ENCODE results near the gene WDFY2.

WDFY2 gene

DNA sequence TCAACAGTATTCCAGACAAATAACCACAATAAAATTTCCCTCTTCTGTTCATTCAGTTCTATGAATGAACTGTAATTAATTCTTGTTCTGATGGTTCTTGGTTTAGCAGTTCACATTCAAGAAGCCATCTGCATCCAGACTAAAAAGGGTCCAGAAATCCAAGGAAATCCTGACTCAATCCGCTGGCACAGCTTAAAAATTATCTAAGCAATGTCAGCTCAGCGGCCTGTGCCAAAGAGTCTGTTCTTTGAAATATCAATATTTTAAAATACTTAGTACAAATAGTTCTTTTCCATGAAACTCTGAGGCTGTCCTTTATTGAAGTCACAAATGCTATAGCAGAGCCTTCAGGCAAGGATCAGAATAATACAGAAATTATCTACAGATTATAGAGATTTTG is 162.5 kb downstream of the WDFY2 start:
- DNase-seq: no peak

DNA sequence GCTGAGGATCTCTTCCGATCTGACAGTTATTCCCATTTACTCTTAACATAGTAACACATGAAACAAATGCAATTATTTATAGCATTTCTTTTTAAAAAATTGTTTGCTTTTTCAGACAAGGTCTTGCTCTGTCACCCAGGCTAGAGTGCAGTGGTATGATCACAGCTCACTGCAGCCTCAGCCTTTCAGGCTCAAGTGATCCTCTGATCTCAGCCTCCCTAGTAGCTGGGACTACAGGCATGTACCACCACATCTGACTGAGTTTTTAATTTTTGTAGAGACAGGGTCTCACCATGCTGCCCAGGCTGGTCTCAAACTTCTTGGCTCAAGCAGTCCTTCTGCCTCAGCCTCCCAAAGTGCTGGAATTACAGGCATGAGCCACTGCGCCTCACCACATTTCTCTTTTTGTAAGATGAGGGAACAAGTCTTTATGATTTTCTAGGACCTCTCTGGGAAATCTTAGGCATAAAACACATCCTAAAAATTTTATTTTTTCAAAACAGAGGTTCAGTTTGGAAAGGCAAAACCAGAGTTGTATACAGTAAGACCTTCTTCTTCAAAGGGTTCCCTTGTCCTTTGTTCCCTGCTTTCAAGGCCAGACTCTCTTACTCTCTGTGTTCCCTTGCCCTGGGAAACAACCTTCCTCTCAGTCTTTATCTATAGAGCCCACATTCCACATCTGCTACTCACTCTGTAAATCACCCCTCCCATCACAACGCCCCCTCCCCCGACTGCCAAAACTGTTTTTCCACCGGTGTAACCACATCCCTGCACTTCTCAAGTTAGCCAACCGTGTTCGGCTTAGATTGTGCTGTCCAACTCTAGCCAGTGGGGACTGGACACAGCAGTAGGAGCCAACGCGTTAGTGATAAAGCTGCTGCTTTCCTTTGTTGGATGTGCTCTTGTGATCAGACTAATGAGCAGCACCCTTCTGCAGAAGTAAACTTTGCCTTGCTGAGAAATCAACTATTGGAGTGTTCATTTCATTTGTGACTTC is 163.5 kb downstream of the WDFY2 start:
- DNase-seq: no peak

DNA sequence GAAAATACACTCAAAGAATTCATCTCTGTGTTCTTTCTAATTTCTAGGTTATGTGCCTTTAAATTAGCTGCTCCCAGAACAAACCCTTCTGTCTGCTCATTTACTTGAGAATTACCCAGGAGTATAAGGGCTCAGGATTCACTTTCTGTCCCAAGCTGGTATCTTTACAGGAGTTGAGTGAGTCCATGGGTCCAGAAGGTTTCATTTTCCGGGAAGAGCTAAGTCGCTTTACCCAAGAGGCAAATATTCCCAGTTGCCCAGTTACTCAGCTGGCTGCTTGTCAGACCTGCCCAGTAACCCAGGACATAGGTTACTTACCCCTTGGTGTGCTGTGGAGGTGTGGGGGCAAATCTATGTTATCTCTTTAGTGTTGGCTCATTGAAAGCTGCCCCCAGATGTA is 172.4 kb downstream of the WDFY2 start:
- no peak for DNase-seq

DNA sequence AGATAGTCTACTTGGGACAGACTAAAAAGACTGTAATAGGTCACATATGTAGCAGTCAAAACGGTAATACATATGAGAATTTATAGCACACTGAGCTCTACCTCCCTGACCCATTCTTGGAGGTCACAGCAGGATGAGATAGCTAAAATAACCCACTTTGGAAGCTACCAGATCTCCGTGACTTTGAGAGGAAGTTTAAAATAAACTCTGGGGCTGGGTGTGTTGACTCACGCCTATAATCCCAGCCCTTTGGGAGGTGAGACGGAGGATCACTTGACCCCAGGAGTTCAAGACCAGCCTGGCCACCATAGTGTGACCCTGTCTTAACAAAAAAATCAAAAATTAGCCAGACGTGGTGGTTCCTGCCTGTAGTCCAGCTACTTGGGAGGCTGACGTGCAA is 174.4 kb downstream of the WDFY2 start:
- DNase-seq: no peak

DNA sequence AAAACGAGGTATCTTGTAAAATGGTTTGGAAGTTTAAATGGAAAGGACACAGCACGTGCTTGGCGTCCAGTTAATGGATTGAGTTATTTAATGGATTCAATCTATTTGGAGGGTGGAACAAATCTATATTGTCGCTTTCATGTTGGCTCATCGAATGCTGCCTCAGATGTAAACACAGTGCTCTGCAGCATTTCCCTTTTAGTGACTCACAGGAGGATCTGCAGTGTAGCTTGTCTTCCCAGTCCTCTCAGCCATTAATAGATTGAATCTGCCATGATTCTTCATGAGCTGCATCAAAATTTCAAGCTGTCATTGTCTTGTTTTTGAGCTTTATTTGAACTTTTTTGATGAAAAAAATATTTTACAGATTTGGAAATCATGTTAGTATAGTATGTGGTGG is 175.0 kb downstream of the WDFY2 start:
- DNase-seq: no peak

DNA sequence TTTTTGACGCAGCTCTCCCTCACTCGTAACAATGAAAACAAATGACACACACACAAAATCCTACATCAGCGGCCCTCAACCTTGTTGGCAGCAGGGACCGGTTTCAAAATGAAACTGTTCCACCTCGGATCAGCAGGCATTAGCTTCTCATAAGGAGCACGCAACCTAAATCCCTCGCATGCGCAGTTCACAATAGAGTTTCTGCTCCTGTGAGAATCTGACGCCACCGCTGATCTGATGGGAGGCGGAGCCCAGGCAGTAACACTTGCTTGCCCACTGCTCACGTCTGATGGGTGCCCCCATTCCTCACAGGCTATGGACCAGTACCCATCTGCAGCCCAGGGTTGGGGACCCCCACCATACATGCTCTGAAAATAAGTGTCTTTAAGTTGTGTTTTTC is 176.3 kb downstream of the WDFY2 start:
- DNase-seq: no peak

DNA sequence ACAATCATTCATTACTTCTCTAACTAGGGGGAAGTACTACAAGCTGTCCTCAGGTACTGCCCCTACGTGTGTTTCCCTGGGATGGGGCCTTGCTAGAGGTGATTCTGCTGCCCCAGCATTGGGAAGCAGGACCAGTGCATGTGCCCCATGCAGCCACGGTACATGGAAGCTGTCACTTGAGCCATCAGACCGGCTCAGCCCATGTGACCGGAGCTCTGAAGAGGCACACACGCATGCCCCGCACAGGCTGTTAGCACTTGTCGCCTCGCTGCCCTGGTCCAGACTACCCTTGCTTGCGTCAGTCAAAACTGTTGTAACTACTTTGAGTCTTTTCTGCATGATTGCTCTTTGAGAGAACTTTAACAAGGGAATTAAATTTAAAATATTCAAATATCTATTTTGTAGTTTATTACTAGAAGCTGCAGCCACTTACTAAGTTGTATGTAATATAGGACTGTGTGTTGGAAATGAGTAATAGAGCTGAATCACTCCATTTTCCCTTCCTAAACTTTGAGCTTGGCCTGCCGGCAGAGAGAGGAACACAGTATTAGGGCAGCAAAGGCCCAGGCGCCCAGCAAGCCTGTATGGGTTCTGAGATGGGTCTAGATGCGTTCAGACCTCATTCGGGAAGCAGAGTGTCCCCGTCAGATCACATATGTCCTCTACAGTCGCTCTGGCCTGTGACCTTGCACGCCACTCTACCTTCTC is 177.5 kb downstream of the WDFY2 start:
- no peak for DNase-seq

DNA sequence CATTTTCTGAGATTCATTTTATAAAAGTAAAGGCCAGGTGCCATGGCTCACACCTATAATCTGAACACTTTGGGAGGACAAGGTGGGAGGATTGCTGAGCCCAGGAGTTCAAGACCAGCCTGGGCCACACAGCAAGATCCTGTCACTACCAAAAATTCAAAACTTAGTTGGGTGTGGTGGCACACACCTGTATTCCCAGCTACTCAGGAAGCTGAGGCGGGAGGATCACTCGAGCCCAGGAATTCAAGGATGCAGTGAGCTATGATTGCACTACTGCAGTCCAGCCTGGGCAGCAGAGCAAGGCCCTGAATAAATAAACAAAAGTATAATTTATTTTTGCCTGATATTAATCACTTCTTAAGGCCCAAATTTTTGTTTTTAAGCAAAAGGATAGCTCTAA is 179.2 kb downstream of the WDFY2 start:
- DNase-seq: no peak

DNA sequence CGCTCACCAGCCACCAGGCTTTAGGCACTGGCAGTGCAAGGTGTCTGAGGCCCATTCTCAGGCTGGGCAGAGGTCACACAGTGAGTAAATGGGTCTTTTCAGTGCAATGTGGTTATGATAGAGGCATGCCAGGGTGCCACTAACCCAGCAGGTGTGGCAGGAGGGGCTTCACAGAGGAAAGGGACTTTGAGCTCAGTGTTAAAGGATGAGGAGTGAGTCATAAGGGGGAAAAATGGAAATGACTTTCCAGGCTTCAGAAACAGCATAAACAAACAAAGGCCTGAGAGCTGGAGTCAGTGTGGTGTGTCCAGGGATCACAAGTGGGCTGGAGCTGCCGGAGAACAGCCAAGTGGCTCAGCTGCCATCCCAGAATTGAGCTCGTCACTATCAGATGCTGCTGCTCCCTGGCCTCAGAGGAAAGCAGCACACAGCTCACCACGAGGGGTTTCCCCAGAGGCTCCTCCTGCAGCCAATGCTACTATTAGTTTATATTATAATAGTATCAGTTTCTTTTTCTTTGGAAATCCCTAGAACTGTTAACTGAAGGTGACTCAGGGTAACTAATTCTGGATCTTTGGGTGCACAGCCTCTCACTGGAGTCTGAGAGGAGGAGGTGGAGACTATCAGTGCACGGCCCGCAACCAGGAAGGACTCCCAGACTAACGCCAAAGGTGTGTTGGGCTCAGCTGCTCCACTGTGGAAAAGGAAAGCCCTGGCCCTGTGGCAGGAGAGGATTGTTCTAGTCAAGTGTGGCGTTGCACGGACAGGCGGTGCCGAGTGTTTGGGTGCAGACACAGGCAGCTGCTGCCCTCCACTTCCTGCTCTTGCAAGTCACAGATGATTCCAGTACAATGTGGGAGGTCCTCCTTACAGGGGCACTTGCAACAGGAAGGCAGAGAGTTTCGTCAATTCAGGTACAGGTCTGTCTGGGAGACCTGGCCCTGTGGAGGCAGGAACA is 180.2 kb downstream of the WDFY2 start:
- no peak for DNase-seq

DNA sequence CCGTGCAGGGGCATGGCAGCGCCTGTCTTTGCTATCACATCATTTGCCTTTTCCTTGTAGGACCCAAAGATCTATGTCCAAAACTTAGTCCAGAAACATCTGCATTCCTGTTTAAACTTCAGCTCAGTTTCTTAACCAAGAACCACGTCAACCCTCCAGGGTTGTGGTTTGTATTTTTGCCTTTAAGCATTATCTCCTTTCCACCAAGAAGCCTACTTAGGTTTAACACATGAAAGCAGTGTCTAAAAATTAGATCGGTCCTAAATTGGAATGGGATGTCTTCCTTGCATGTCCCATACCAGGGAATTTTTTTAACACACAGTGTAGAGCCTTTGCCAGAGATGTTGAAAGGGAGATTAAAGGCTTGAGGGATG is 180.9 kb downstream of the WDFY2 start:
- DNase-seq: no peak

DNA sequence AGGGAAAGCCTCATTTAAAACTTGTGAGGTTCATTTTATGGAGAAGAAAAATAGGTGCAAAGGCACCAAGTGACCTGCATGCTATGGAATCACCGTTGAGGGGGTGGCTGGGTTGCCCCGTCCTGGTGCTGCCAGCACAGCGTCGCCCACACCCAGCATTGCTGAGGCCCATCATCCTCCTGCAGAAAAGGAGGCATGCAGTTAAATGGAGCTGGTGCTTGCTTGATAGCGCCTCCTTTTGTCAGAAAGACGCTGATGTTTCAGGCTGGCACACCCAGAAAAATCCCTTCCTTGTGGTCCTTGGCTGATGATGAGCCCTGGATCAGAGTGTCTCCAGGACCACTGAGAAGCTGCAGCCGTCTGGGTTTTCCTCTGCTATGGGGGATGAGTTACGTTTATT is 182.8 kb downstream of the WDFY2 start:
- DNase-seq: no peak

DNA sequence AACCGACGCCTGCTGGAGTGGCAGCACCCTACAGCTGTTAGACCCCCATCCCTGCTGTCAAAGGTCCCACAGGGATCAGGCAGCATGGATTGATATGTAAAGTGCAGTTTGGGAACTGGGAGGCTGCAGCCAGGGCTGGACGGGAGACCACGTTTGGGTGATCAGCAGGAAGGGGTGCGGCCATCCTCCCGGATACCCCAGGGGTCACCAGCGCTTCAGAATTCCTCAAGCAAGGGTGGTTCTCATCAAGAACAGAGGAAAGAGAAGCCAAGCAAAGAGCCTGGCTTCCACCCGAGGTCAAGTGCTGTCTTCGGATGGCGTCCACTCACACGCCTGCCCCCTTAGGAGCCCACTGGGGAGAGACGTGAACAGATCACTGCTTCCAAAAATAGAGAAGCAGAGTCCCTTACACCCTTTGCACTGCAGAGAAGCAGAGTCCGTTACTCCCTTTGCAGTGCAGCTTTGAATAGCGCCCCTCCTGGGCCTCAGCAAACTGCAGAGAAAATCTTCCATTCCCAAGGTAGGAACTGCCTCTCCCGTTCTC is 184.2 kb downstream of the WDFY2 start:
- DNase-seq: no peak

DNA sequence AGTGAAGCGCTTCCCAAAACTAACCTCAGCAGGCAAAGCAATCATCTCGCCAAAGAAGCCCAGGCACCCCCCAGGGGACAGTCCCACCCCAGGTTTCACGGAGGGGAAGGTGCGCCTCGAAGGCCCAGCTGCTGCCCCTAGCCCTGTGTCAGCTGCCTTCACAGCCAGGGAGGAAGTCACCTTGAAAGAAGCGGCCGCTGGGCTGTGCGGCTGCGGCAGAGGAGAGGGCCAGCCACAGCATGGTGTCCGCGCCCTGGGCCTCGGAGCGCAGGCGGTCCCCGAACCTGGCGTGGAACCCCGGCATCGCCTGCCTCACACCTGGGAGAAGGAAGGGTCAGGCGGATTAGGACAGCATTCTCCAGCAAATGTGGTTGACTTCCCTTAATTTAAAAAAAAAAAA is 184.7 kb downstream of the WDFY2 start:
- no peak for DNase-seq

DNA sequence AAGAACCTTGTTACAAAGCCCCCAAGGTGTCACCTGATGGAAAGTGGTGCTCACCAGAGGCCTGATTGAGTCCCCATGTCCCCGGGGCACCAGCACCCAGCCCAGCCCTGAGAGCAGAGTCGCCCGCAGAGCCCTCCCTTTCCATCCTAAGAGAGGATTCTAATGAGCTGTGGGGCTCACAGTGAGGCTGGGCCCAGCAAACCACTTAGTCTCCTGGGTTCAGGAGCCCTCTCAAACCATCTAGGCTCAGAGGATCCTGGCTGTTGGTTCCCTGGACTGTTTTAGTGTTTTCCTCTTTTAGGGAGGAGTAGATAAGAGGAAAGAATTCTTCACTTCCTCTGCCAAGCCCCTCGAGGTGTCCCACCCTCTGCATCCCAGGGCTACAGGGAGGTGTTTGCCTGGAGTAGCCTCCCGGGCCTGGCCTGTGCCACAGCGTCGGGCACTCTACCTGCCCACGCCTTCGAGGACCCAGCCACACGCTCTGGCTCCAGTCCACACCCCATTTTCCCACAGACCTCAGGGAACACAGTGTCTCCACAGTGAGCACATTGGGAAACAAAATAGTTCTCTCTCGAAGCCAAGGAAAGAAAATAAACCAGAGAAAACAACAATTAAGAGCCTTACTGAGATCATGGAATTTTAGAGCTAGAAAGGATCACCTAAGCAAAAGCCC is 185.3 kb downstream of the WDFY2 start:
- no peak for DNase-seq

DNA sequence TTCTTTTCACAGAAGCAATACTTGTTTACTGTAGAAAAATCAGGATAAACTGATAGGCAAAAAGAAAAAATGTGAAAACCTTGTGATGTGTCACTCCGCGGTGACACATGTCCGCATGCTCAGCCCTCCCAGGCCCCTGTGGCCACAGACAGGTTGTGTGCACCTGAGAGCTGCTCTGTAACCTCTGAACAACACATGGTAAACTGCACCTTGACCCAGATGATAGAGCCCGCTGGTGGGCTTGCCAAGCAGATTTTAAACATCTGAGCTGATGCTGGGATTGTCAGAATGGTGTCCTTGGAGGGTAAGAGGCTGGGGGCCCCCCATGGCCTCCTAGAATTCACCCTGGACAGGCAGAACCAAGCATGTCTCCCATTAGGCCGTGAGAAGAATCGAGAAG is 185.9 kb downstream of the WDFY2 start:
- no peak for DNase-seq

DNA sequence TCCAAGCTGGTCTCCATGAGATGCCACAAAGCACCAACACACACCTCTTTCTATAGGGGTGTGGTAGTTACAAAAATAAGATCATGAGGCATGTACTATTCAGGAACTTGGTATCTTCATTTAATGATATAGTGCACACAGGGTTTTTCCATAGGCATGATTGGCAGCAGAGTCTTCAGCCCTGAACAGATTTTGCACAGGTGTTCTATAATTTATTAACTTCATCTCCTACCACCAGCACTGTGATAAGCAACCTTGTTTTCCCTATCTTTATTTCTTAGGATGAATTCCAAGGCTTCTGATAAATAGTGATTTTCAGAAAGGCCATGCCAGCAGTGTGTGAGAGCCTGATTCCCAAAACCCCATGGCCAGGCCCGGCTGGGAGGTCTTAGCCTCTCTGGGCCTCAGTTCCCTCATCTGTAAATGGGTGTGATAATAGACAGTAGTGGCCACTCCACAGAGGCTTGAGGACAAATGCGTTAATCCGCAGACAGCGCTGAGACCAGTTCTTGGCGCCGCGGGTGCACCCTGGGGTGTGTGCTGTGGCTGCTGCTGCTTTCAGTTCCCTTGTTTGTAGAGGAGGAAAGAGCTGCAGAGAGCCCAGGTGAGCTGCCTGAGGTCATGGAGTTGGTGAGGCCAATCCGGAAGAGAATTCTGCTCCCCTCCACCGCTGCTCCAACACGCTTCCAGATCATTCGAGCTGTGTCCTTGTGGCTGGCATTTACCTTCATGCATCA is 186.6 kb downstream of the WDFY2 start:
- DNase-seq: no peak

DNA sequence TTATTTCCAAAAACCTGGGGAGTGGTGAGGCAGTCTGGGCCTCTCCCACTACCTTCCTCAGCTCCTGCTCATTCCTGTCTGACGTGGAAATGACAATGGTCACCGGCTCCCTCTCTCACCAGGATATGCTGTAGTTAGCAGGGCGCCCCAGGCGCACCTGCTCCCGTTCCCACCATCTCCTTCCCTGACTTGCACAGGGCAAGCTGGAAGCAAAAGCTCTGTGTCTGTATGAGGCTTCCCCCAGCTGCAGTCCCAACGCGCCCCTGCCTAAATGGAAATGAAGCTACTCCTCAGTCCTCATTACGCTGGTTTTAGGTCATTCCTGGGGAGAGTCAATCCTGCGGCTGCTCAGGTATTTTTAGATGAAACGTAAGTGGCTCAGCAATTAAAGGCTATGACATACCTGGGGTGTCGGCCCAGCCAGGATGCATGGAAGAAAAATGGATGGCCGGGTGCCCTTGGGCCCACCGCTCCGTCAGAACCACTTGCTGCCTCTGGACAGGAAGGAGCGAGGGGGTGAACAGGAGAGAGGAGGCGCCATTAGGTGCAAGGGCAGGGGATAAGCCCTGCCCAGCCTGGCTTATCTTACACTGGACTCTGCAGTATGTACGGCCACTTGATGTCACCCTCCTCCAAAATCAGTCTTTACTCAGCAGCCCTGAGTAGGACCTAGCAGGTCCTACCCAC is 187.3 kb downstream of the WDFY2 start:
- DNase-seq: no peak

DNA sequence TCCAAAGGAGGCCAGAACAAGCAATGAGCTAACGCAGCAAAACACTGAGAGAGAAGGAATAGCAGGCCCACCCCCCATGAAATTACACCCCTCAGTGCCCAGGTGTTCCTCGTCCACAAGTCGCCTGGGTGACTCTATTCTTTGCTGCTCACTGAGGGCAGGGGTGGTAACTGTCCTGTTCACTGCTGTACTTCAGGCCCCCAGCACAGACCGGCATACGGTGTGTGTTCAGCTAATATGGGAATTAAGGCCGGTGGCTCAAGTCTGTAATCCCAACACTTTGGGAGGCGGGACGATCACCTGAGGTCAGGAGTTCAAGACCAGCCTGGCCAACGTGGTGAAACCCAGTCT is 187.8 kb downstream of the WDFY2 start:
- DNase-seq: no peak

DNA sequence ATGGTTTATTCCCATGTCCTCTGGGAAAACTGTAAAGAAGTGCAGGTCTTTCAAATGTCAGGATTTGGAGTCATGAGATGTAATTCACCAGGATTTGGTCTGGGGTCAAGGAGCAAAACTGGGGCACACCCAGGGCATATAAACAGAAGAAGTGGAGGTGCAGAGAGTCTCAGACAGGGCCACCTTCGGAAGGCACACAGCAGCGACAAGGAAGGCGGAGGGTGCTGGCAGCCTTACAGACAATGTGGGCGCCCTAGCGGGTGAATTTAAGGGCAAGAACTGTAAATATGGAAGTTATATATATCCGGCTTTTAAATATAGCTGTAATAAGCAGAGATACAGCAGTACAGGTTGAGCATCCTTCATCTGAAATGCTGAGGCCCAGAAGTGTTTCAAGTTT is 188.5 kb downstream of the WDFY2 start:
- DNase-seq: no peak

DNA sequence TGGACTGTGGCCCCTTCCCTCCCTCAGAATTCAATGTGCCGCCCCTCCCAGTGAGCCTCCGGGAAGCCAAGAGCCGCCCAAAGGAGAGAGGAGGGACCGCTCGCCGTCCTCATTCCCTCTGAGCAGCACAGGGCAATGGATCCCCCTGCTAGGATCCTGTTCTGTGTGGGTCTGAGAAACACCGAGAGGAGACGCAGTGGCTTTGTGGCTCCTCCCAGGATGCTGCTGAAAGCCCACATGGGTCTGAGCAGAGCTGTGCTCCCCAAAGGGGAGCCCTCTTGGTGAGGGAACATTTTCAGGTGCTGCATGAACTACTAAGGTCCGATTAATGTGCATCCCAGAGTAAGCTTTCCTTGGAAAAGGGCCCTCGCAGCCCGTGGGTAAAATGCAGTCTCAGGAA is 189.3 kb downstream of the WDFY2 start:
- no peak for DNase-seq

DNA sequence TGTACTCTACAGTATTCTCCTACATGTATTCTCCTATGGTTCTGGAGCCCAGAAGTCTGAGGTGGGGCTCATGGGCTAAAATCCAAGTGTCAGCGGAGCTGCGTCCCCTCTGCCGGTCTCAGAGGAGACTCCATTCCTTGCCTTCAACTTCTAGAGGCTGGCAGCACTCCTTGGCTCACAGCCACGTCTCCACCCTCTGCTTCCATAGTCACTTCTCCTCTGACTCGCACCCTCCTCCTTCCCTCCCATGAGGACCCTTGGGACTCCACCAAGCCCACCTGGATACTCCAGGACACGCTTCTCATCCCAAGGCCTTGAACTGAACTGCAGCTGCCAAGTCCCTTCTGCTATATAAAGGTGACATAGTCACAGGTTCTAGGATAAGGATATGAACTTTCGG is 191.9 kb downstream of the WDFY2 start:
- no peak for DNase-seq
